GM10248 (cell line): ENCODE results near the gene RPS6KA6.

Experiments
- CTCF ChIA-PET: fragments of 300-600 bp; sonication (Branson Sonifier 250); formaldehyde crosslinking; extraction: SDS; loops from one replicate; lab custom pipeline; 2021; ENCODE audit warnings: antibody characterized with exemption; lab: Yijun Ruan, JAX
- POLR2A ChIA-PET: fragments of 350-650 bp; sonication (Branson Sonifier 250); formaldehyde crosslinking; extraction: SDS; loops from one replicate; lab custom pipeline; 2020; ENCODE audit warnings: antibody characterized with exemption; lab: Yijun Ruan, JAX
- DNase-seq: peaks from one replicate; pipeline ENCODE4 v3.0.0; 2012; ENCODE audit errors: extremely low spot score
- CTCF ChIP-seq: IDR thresholded peaks from 2 replicates; pipeline ENCODE4 v1.5.1; 2012; ENCODE audit warnings: mild to moderate bottlenecking, low read depth; ENCODE audit errors: extremely low read depth, missing control alignments, control extremely low read depth

RPS6KA6 gene

DNA sequence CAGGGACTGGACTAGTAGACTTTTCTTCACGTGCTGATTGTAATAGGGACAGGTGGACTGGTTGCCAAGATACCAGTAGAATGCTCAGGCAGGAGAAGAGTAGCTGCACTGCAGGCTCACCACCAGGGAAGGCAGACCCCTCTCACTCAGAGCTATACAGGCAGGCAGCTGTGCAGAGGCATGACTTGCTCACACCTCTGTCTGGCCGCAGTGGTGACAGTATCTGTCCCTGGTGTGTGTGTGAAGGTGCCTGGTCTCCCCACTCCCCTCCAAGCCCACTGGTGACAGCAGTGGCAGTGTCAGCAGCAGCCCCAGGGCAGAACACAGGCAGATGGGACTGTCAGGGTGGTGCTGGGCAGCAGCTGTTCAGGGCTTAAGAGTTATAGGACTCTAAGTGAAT lies 140.7 kb downstream of the RPS6KA6 start:
- CTCF ChIA-PET = interaction anchor here (1.5 to 1.7 kb wide), 2 partner anchors 12 to 13 kb away, joined by 5 to 7 read pairs; no protein-coding TSS in a partner anchor
- POLR2A ChIA-PET = no interaction called here
- DNase-seq = no peak
- no peak for TF ChIP-seq CTCF

GRCh38 chrX:84046403-84046984 lies 141.5 kb downstream of the RPS6KA6 start:
- ChIA-PET POLR2A (no interaction called here), CTCF (interaction anchor here (0.9 to 4.3 kb wide), 7 partner anchors 8 to 1006 kb away, joined by 4 to 19 read pairs (median 5); no protein-coding TSS in a partner anchor)
- DNase-seq = peak; percentile 16
- peak; percentile 71 for TF ChIP-seq CTCF

DNA sequence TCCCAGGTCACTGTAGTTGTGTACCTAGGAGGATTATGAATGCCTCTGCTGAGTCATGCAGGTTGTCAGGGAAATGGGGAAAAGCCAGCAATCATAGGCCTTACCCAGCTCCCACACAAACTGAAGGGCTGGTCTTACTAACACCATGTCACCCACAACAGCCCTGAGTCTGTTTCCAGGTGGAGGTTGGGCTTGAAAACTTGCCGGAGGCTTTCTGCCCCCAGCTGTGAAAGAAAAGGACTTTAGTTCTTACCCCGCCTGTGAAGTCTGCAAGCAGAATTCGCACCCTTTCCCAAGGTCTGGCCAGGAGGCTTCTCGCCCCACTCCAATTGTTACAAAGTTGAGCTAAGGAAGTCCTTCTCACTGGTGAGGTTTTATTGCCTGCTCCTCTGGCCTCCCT lies 143.9 kb downstream of the RPS6KA6 start:
- POLR2A ChIA-PET = no interaction called here
- TF ChIP-seq CTCF = no peak
- CTCF ChIA-PET = interaction anchor here (0.7 to 4.3 kb wide), 2 partner anchors 11 kb away, joined by 3 to 19 read pairs; no protein-coding TSS in a partner anchor
- DNase-seq = no peak
